B cell (primary cell): ENCODE measurements around the gene SMIM36.

ENCODE experiments used
- EZH2 ChIP-seq: IDR thresholded peaks from 2 replicates; pipeline ENCODE4 v1.6.1; 2012; ENCODE audit warnings: borderline replicate concordance, low read depth, mild to moderate bottlenecking, moderate library complexity, low read length; ENCODE audit not compliant: insufficient read depth, poor library complexity, severe bottlenecking
- TF ChIP-seq, protein P1 (sequence below): fragments of 200-600 bp; IDR thresholded peaks from one replicate; pipeline ENCODE4 v1.8.0; 2022; ENCODE audit warnings: antibody characterized with exemption, mild to moderate bottlenecking

DNA sequence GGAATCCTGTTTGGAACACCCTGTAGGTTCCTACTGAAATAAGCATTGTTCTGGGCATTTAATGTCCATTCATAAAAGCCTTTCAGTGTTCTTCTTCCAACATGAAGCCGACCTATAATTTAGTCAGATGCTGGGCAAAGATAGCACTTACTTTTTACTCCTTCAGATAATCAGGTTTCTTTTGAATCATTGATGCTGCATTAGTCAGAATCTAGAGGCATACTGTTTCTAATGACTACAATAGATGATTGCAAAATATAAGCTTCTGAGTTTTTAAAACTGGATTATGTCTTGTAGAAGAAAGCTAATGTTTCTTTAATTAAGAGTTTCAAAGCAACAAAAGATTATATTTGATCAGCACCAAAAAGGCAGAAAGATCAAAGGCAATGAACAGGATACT lies 105.7 kb downstream of the SMIM36 start:
- TF ChIP-seq, protein P1, sequence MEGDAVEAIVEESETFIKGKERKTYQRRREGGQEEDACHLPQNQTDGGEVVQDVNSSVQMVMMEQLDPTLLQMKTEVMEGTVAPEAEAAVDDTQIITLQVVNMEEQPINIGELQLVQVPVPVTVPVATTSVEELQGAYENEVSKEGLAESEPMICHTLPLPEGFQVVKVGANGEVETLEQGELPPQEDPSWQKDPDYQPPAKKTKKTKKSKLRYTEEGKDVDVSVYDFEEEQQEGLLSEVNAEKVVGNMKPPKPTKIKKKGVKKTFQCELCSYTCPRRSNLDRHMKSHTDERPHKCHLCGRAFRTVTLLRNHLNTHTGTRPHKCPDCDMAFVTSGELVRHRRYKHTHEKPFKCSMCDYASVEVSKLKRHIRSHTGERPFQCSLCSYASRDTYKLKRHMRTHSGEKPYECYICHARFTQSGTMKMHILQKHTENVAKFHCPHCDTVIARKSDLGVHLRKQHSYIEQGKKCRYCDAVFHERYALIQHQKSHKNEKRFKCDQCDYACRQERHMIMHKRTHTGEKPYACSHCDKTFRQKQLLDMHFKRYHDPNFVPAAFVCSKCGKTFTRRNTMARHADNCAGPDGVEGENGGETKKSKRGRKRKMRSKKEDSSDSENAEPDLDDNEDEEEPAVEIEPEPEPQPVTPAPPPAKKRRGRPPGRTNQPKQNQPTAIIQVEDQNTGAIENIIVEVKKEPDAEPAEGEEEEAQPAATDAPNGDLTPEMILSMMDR, result no peak
- no peak for TF ChIP-seq EZH2
